HG03520 (cell line): ENCODE results near the gene SMIM43.
A peak's percentile ranks its signal among the peaks of the same experiment; 100 is the strongest.
"Not testable (repeated sequence)": the region's sequence is repeated elsewhere in the genome, so short reads cannot be mapped to it uniquely, and the experiment has no call there.

ENCODE experiments used
- ATAC-seq: cut with Tn5 transposase; IDR thresholded peaks from one replicate; pipeline ENCODE4 v1.9.1; 2021; ENCODE audit warnings: mild to moderate bottlenecking, moderate library complexity; ENCODE audit not compliant: unreplicated experiment

SMIM43 gene

DNA sequence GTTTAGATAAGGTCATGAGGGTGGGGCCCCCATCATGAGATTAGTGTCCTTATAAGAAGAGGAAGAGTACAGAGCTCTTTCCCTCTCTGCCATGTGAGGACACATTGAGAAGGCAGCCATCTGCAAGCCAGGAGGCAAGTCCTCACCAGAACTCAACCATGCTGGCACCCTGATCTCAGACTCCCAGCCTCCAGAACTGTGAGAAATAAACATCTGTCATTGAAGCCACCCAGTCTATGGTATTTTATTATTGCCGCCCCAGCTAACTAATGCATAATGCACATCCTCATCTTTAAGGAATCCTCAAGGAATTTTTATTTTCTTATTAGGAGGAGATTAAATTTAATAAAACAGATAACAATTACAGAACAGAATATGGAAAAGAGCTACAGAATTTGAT is 19.4 kb upstream of the SMIM43 start:
- ATAC-seq: no peak

DNA sequence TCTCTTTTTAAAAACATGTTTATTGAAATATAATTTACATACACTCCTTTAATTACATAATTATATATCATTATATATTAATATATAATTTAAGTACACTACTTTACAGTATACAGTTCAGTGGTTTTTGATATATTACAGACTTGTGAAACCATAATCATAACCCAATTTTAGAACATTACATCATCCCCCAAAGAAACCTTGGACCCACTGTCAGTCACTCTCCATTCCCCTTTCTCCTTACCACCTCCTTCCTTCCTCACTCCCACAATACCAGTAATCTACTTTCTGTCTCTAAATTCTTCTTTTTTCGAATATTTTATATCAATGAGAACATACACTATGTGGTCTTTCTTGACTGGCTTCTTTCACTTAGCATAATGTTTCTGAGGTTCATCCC is 18.2 kb upstream of the SMIM43 start:
- ATAC-seq: no peak

DNA sequence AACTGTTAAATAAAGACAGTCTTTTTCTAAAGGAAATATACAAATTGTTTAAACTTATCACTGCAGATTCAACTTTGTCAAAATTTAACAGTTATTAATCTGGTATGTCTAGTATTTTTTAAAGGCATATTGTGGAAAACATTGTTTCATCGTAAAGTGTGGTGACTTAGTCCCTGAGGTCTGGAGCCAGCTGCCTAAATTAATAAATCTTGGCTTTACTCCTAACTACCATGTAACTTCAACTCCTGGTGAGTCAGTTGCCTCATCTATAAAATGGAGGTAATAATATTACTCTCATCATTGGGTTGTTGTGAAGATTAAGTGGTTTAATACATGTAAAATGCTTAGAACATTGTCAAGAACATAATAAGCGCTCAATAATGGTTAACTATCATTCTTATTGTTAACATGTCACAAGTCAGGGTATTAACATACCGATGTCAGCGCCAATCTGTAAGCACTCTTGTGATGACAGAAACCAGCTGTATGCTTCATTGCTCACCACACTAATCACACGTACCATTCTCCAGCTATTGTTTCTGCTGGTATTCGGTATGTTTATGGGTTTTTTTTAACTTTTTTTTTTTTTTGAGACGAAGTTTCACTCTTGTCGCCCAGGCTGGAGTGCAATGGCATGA is 14.1 kb upstream of the SMIM43 start:
- no peak for ATAC-seq

DNA sequence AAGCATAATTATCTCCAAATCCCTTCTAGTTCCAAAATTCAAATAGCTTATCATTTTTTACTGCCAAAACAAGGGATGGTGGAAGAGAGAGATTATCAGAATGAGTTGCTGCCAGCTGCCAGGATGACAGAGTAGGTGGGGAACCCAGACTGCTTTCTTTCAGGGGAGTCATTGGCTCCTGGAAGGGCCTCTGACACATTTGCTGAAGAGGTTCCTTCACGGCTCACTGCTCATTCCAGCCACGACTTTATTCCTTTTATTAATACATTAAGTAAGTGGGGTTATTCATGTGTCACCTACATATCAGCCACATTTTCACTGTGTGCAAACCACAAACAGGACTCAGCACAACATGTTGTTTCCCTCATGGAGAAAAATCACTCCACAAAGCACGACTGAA is 12.7 kb upstream of the SMIM43 start:
- ATAC-seq: peak; percentile 75

DNA sequence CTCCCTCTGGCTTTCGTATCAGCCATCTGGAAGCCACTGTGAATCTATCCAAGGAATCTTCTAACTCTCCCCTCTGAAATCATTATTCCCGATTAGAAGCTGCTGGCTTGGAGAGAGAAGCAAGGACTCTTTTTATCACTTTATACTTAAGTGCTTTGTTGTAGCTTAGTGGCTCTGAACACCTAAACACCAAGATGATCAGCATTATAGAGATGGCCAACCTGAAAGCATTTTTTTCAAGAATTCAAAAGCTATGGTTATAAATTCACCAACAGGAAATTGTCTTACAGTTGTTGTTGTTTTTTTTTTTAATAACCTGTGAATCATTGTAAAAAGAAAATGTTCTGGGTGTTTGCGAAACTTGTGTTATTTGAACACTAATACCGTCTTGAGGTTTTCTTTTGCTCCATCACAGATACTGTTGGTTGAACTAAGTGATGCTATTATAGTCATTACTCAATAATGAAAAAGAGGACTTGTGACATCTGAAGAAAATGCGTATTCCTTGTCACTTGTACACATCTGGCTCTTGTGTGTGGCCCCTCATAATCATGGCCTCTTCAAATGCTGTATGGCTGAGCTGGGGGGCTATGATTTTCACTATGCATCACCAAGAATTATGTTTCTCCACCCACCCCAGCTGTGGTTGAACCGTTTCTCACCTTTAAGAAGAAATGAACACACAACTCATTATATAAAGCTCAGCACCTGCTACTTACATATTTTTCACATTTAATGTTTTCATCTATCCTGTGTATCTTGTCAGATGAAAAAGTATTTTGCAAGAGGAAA is 11.8 kb upstream of the SMIM43 start:
- ATAC-seq: no peak

DNA sequence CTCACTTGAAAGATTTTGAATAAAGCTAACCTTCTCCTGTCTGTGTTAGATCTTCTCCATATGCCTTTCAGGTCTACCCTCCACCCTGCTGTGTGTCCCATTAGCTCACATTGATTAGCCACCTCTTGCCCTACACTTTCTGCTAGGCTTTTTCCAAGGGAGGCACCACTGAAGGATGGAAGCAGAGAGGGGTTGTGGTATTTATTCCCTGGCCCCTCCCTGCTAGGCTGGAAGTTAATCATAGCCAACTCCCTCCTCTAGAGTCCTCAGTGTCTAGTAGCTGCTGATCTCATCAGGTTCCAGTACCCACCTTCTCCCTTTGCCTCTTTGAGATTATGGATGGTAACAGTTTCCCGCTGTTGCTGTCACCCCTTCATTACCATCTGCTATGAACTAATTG is 8.9 kb upstream of the SMIM43 start:
- ATAC-seq: no peak

DNA sequence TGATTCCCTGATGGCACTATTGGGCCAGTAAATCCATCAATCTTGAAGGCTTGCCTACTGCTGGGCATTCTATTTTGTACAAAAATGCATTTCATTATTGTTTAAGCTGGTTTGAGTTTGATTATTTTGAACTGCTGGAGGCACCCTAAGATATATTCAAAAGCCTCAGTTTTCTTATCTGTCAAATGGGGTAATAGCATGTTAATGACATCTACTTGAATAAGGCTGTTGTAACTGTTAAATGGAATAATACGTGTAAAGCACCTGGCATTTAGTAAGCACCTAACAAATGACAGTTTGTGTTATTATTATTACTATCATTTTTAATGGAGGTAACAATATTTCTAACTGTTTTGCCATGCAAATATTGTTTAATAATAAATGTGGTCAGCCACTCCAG is 6.9 kb upstream of the SMIM43 start:
- no peak for ATAC-seq

DNA sequence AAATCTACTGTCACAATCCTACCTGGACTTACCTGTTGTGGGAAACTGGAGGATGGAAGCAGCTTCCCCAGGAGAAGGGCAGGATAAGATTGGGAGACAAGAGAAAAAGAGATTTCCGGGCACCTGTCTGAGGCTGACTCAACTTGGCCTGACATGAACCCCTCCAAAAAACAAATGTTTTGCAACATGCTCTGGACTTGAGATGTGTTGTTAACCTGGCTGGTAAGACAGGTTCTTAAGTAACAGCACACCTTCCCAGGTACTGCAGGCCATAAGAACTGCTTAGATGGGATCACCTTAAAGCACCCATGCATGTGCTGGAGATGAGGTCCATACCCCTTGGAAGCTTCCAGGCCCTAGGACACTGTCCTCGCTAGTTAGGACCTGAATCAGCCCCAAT is 4.4 kb upstream of the SMIM43 start:
- ATAC-seq: no peak

DNA sequence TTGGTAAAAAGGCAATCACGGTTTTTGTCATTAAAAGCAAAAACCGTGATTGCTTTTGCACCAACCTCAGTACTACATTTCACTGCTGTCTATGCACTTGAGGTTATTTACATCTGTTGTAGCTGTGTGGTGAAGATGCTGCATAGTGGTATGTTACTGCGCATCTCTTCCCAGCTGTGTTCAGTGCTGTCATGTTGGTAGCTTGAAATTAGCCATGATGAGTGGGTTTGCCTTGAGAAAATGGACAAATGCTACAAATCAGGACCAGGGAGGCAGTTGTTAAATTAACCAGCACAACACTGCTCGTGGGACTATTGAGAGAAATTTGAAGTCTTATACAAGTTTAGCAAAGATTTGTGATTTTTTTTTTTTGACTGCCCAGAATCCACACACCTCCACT is 2.2 kb upstream of the SMIM43 start:
- no peak for ATAC-seq

DNA sequence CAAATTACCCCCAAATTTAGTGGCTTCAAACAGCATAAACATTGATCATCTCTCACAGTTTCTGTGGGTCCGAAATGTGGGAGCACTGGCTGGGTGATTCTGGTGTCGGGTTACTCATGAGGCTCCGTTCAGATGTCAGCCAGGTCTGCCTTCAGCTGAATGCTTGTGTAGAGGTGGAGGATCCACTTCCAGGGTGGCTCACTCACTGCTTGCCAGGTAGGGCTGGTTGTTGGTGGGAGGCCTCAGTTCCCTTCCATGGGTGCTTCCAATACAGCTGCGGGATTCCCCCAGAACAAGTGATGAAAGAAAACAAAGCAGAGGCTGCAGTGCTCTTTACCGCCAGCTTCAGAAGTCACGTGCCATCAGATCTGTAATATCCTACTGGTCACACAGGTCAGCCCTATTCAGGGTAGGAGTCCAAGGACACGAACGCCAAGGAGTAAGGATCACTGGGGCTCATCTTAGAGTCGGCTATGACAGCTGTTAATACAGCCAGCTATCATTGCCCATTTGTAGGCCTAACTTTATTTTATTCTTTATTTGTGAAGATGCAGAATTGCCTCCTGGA is 1.1 kb upstream of the SMIM43 start:
- ATAC-seq: no peak

DNA sequence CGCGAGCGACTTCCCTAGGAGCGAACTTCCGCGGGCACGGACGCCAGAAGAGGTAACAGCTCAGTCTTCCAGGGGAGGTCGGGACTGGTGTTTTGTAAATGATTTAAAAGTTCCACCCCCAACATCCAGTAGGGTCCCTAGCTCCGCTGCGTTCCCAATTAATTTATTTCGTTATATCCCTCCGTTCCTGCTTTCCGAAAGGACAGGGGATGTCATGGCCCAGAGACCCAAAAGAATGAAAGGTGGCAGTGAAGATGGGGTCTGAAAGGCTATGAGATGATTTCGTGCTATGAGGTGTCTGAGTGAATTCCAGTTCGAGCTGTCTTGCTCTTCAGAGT is 373 bp upstream of the SMIM43 start:
- no peak for ATAC-seq

DNA sequence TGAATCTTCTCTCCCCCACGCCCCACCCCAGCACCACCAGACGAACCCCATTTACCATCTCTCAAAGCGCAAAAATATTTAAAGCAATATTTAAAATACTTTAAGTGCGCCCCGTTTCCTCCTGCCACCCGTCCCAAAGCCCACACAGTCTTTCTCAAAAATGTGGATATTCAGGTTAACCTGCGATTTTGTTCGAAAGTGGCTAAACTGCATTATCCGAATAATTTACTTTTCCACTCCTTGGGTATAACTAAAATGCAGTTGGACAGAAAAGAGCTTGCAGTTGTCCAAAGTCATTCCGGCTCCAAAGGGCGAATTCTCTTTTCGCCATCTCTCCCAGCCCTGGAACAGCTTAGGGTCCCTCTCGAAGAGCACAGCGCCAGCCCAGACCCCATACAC is 662 bp downstream of the SMIM43 start:
- ATAC-seq: no peak

DNA sequence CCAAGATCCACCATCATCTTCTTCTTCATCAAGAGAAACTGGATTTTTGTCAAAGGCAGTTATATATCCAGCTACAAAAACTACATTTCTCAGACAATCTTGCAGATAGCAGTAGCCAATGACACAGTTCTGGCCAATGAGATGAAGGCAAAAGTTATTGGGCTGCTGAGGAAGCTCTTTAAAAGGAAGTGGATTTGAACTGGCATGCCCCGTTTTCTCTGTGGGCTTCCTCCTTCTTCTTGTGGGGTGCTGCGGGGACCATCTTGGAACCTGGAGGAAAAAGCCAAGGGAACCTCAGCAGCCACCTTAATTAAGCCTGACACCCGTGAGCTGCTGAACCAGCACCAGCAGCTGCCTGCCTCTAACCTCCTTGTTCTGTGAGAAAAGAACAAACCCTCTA is 4.8 kb downstream of the SMIM43 start:
- ATAC-seq: no peak

DNA sequence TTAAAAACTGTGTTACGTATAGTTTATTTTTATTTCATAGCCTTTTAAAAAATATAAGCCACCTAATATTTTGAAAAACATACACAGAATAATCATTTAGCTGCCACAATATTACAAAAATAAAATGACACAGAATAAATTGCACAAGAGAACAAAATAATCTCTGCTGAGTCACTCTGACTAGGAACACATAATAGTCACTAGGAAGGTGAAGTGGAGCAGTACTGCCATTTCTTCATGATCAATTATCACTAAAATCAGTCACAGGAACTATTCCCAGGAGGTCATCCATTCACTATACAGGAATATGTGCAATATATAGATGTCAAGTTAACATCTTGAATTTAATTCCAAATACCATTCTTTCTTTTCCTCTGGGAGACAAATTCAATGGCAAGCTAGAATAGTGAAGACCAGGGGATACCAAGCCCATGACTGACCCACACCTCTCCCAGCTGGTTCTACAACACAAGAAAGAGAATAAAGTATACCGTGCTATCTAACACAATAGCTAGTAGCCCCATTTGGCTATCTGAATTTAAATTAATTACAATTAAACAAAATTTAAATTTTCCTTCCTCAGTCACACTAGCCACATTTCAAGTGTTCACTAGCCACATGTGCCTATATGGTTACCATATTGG is 5.9 kb downstream of the SMIM43 start:
- no peak for ATAC-seq

DNA sequence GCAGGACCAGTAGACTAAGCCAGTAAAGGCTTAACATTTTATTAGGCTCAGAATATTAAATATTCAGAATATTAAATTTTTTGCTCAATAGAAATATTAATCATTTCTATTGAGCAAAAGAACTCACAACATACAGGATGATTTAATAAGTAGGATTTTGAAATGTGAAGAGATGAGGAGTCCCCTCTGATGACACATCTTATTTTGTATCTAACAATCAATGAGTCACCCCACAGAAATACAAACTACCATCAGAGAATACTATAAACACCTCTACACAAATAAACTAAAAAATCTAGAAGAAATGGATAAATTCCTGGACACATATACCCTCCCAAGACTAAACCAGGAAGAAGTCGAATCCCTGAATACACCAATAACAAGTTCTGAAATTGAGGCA is 12.8 kb downstream of the SMIM43 start:
- not testable (repeated sequence) for ATAC-seq

DNA sequence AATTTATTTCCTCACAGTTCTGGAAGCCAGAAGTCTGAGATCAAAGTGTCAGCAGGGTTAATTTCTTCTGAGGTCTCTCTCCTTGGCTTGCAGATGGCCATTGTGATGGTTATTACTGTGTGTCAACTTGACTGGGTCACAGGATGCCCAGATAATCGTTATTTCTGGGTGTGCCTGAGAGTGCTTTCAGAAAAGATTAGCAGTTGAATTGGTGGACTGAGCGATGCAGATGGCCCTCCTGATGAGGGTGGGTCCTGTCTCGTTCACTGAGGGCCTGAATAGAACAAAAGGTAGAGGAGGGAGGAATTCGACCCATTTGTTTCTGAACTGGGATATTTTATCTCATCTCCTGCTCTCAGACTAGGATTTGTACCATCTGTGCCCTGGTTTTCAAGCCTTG is 15.7 kb downstream of the SMIM43 start:
- no peak for ATAC-seq

DNA sequence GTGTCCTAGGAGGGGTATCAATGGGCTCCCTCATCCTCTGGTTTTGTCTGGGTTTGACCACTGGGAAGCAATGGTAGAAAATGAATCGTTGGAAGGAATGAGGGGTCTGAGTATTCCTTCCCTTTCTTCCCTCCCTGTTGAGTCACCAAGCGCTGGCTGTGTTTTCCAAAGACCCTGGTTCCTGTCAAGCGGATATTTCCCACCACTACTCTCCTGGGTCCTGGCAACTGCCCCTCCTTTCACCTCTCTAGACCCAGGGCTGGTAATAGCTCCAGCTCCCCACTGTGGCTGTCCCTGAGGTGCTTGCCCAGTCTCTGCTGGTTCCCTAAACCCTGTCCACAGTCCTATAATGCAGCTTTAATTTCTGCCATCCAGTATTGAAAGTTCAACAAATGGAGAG is 22.2 kb downstream of the SMIM43 start:
- no peak for ATAC-seq

DNA sequence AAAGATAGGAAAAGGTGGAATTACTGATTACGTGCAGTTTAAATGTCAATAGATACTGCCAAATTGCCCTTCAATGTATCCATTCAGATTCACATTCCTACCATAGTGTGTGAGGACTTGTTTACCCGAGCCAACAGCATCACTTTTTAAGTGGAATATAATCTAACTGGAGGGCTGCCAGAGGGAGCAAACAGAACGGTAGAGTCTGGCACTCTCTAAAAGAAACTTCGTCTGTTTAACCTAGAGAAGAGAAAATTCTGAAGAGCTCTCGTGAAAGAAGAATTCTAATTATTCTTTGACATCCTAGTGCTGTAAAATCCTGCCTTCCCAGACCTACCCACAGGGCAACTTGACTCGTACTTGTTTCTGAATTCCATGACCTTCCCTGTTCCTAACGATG is 23.2 kb downstream of the SMIM43 start:
- ATAC-seq: no peak

DNA sequence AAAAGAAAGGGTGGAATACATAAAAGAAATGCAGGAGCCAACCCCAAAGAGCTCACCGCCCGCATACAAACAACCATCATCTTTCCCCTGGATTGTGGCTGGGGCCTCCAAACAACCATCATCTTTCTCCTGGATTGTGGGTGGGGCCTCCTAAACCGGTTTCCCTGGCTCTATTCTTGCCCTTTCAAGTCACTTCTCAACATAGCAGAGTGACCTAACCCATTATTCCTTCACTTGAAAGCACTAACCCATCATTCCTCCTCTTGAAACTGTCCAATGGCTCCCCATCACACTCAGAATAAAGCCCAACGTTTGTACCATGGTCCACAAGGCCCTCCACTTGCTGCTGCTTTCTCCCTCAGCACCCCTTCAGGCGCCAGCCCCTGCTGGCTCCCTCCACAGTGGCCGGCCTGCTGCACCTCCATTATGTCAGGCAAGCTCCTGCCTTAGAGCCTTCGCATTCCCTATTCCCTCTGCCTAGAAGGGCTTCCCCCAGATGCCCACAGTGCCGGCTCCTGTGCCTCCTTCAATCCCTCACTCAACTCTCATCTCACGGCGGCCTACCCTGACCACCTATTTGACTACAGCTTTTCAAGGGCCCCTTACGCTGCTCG is 24.1 kb downstream of the SMIM43 start:
- no peak for ATAC-seq

DNA sequence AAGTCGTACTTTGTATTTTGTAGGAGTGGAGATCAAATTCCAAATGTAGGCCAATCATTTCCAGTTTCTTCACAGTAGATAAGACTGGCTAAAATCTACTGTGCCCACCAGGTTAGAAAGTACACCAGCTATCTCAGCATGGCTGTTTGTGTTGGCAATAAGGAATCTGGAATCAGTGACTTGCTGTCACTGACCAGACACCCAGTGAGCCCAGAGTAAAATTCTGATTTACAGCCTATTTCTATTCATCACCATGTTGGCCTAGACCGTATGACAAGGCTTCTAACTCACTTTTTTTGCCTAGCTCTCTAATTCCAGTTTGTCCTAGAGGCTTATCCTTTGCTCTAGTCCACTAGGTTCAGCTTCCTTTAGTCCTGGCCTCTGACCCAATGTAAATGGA is 25.4 kb downstream of the SMIM43 start:
- ATAC-seq: no peak

DNA sequence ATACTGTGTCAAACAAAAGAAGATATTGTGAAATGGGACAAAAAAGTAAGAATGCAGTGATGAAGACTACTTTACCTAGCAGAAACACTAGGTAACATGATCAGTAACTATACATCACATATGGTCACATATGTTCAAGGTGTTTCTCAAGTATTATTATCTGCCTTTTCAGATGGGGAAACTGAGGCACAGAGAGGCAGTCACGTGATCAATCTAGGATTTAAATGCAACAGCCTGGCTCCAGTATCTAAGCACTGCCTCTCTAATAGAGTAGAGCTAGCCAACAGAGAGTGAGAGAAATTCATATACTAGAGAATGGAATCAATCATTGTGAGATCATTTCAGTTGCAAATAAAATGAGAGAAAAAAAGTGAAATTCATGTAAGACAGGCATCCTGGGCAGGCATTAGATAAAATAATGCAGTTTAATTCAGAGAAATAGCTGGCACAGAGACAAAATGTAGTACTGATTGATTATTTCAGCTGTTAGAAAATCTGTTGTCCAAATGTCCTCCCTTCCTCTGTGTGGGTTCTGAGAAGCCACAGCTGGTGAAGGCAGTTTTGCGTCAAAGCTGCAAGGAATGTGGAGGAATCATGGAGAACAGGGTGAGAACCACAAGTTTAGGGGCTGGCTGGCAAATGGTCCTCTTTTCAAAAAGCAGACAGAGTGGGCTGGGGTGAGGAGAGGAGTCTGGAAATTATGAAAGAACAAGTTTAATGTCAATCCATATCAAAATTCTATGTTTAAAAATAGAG is 26.0 kb downstream of the SMIM43 start:
- ATAC-seq: no peak
